ENCODE results near the gene SLC39A3. TPM values are rescaled to one million over a fixed set of nuclear protein-coding genes. Genes with fewer than 3 reads are reported as not detected.

Gene SLC39A3
- total RNA-seq, 6 donors from 2014 or later, result 12.6 to 48.2 (median 30.6) TPM

GRCh38 chr19:2726904-2727639, 12.7 kb downstream of the SLC39A3 start:
- Histone ChIP-seq H3K9me3 (no peaks in the 10 kb centered on the region), H3K4me3 (no peak overlapping the region), H3K27ac (no peak overlapping the region), H3K27me3 (peaks cover 0 to 10% (median 2%) of the 10 kb centered on the region in 4 donors), H3K36me3 (peaks cover 0 to 4% (median under 1%) of the 10 kb centered on the region in 4 donors), H3K4me1 (peaks cover 0 to 24% (median 6%) of the 10 kb centered on the region in 4 donors)
- ATAC-seq (ENCODE audit: low FRiP score in 2 of 2), result no peak
- 20 to 33% methylated on average over 1 to 26 of the region's 26 CpGs for WGBS, 2 donors
- TF ChIP-seq POLR2AphosphoS5 (IDR thresholded peaks at IDR 0.05) (no peak), EP300 (IDR thresholded peaks at IDR 0.05) (no peak), CTCF (IDR thresholded peaks at IDR 0.05) (no peak), POLR2A (IDR thresholded peaks at IDR 0.05) (no peak)
- no peak for DNase-seq

DNA sequence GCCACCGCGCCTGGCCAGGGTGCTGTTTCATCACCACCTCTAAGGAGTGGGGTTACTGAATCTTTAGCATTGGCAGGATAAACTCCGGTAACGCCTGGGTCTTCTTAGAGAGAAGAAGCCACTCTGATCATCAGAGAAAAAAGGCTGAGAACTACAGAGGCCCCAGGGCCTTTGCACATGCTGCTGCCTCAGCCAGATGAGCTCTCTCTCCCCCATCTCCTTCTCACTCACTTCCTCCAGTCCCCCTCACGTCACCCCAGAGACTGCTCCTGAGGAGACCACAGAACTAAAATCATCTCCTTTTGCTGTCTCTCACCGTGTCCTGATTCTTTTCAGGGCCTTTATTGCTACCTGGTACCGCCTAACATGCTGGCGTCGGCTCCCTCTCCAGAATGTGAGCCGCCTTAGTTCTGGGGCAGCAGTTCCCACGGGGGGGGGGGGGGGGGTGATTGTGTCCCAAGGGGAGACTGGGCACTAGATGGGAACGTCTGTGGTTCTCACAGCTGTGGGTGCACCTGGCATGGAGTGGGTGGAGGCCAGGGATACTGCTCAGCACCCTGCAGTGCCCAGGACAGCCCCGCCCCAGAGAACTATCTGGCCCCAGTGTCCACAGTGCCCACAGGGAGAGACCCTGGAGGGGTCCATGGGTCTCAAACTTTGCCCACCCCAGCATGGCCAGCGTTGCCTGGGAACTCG, 13.5 kb downstream of the SLC39A3 start:
- Histone ChIP-seq H3K27ac (no peak overlapping the region), H3K9me3 (no peaks in the 10 kb centered on the region), H3K4me3 (no peak overlapping the region), H3K27me3 (peaks cover 0 to 17% (median 8%) of the 10 kb centered on the region in 4 donors), H3K4me1 (peaks cover 0 to 32% (median 7%) of the 10 kb centered on the region in 4 donors), H3K36me3 (no peaks in the 10 kb centered on the region)
- TF ChIP-seq POLR2AphosphoS5 (IDR thresholded peaks at IDR 0.05), result no peak
- TF ChIP-seq CTCF (IDR thresholded peaks at IDR 0.05), result no peak
- no peak for TF ChIP-seq EP300 (IDR thresholded peaks at IDR 0.05)
- no peak for TF ChIP-seq POLR2A (IDR thresholded peaks at IDR 0.05)
- no peak for ATAC-seq (ENCODE audit: low FRiP score in 2 of 2)
- no peak for DNase-seq
- WGBS, 2 donors, result 69 to 77% methylated on average over 13 to 14 of the region's 15 CpGs

GRCh38 chr19:2724148-2724557, 15.7 kb downstream of the SLC39A3 start:
- 60 to 80% methylated on average over 1 to 7 of the region's 7 CpGs for WGBS, 2 donors
- Histone ChIP-seq H3K36me3 (no peaks in the 10 kb centered on the region), H3K27me3 (peaks cover 0 to 29% (median 21%) of the 10 kb centered on the region in 4 donors), H3K4me1 (peaks cover 9 to 50% (median 17%) of the 10 kb centered on the region in 4 donors), H3K9me3 (no peaks in the 10 kb centered on the region), H3K4me3 (no peak overlapping the region), H3K27ac (no peak overlapping the region)
- no peak for DNase-seq
- no peak for TF ChIP-seq POLR2AphosphoS5 (IDR thresholded peaks at IDR 0.05)
- TF ChIP-seq CTCF (IDR thresholded peaks at IDR 0.05), result no peak
- no peak for TF ChIP-seq POLR2A (IDR thresholded peaks at IDR 0.05)
- ATAC-seq (ENCODE audit: low FRiP score in 2 of 2), result no peak

- no peak overlapping the region for H3K4me3 ChIP-seq
- 73% methylated on average over 5 to 12 of the region's 14 CpGs for WGBS, 2 donors
- DNase-seq (no peak), ATAC-seq (ENCODE audit: low FRiP score in 2 of 2) (no peak)
- no peaks in the 10 kb centered on the region for H3K9me3 ChIP-seq
- TF ChIP-seq CTCF (IDR thresholded peaks at IDR 0.05), result no peak
- TF ChIP-seq EP300 (IDR thresholded peaks at IDR 0.05), result no peak
- no peak for TF ChIP-seq POLR2AphosphoS5 (IDR thresholded peaks at IDR 0.05)
- TF ChIP-seq POLR2A (IDR thresholded peaks at IDR 0.05), result no peak
- peaks cover 9 to 50% (median 17%) of the 10 kb centered on the region in 4 donors for H3K4me1 ChIP-seq
- peaks cover 0 to 29% (median 23%) of the 10 kb centered on the region in 4 donors for H3K27me3 ChIP-seq
- no peak overlapping the region for H3K27ac ChIP-seq
- H3K36me3 ChIP-seq, result no peaks in the 10 kb centered on the region
Measured at GRCh38 chr19:2723747-2724146, 16.1 kb downstream of the SLC39A3 start.

All from upper lobe of left lung (tissue), 6 donors.